SU-DHL-6 (cell line): ENCODE data around the gene RSPRY1.
A peak's percentile ranks its signal among the peaks of the same experiment; 100 is the strongest.

Experiments used
- H2AFZ ChIP-seq: fragments of 200-600 bp; sonication (generic); 2 replicates; pipeline ENCODE4 v1.6.1; 2014; ENCODE audit warnings: low read depth, mild to moderate bottlenecking, moderate library complexity, mixed read lengths, antibody characterized with exemption, low read length; ENCODE audit not compliant: severe bottlenecking
- H3F3A ChIP-seq: fragments of 200-600 bp; shearing (Covaris generic); 2 replicates; pipeline ENCODE4 v1.6.0; 2016; ENCODE audit warnings: antibody characterized with exemption, mild to moderate bottlenecking; ENCODE audit not compliant: insufficient read depth
- H3K27ac ChIP-seq: fragments of 200-600 bp; sonication (generic); 2 replicates; pipeline ENCODE4 v1.5.1; 2016; ENCODE audit warnings: low read depth, mild to moderate bottlenecking, low read length, moderate library complexity, mixed read lengths
- H3K27me3 ChIP-seq: fragments of 200-600 bp; sonication (generic), shearing (Covaris generic); 2 replicates; pipeline ENCODE4 v1.6.0; 2014; ENCODE audit warnings: mild to moderate bottlenecking, low read length
- H3K36me3 ChIP-seq: fragments of 200-600 bp; sonication (generic); 2 replicates; pipeline ENCODE4 v1.6.1; 2014; ENCODE audit warnings: mild to moderate bottlenecking, low read length, mixed read lengths
- H3K4me2 ChIP-seq: fragments of 300-600, 200-600 bp; shearing (Covaris generic), sonication (generic); 2 replicates; pipeline ENCODE4 v1.6.0; 2014; ENCODE audit warnings: low read length, low read depth, mild to moderate bottlenecking; ENCODE audit not compliant: poor library complexity, severe bottlenecking
- H3K4me3 ChIP-seq: fragments of 200-600 bp; sonication (generic); 2 replicates; pipeline ENCODE4 v1.5.1; 2014; ENCODE audit warnings: antibody characterized with exemption, low read length, mild to moderate bottlenecking, mixed read lengths; ENCODE audit not compliant: insufficient read depth, poor library complexity, severe bottlenecking
- H3K79me2 ChIP-seq: fragments of 200-600 bp; sonication (generic); 2 replicates; pipeline ENCODE4 v1.6.1; 2014; ENCODE audit warnings: mild to moderate bottlenecking, low read length, moderate library complexity; ENCODE audit not compliant: insufficient read depth
- H3K9ac ChIP-seq: fragments of 200-600 bp; sonication (generic); 2 replicates; pipeline ENCODE4 v1.7.0; 2014; ENCODE audit warnings: mild to moderate bottlenecking, low read length
- H3K9me2 ChIP-seq: fragments of 200-600 bp; sonication (generic); replicated peaks from 2 replicates; pipeline ENCODE4 v1.6.1; 2014; ENCODE audit warnings: low read length; ENCODE audit not compliant: insufficient read depth
- H3K9me3 ChIP-seq: fragments of 200-600 bp; sonication (generic); 2 replicates; pipeline ENCODE4 v1.6.1; 2014; ENCODE audit warnings: low read length, mixed read lengths; ENCODE audit not compliant: insufficient read depth
- H4K20me1 ChIP-seq: fragments of 200-600 bp; sonication (generic); 2 replicates; pipeline ENCODE4 v1.6.1; 2014; ENCODE audit warnings: low read depth, mild to moderate bottlenecking, antibody characterized with exemption, low read length, moderate library complexity, mixed read lengths
- EZH2phosphoT487 ChIP-seq: fragments of 200-600 bp; sonication (generic), shearing (Covaris generic); conservative IDR thresholded peaks from 2 replicates; pipeline ENCODE4 v1.6.1; 2018; ENCODE audit warnings: mild to moderate bottlenecking, antibody characterized with exemption, low read length, moderate library complexity, mixed read lengths
- TF ChIP-seq, protein P1 (sequence below): fragments of 200-600 bp; sonication (generic); IDR thresholded peaks from one replicate; pipeline ENCODE4 v1.5.1; 2017; ENCODE audit warnings: antibody characterized with exemption, mild to moderate bottlenecking, low read length, moderate library complexity; ENCODE audit not compliant: insufficient read depth, poor library complexity, severe bottlenecking

Gene RSPRY1

DNA sequence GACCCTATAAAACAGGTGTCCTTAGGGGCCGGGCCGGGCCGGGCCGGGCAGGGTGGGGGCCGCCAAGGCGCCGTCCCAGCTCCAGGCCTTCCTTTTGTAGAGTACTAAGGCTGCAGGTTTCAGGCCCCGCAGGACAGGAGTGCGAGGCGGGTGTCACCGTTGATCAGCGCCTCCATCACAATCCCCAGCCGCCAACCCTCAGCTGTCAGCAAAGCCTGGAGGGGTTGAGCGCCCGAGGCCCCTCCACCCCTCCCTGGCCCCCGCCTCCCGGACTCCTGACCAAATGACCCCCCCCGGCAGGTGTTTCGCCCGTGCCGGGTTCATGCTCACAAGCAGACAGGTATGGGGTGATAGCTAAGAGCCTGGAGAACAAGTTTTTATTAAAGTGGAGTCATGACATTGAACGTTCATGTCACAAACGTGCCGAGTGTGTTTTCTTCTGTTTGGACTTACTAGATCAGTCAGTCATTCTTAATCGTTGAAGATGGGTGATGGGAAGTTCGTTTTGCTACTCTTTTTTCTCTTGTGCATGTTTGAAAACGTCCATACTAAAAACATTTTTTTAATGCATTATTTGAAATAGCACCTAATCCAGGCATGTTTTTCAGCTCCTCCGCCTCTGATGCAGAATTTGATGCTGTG is 59.5 kb downstream of the RSPRY1 start:
- peak overlapping the region; percentile 76 for H3K4me3 ChIP-seq
- peak overlapping the region; percentile 91 for H2AFZ ChIP-seq
- H3K27me3 ChIP-seq = no peaks in the 10 kb centered on the region
- no peaks in the 10 kb centered on the region for H3K9me3 ChIP-seq
- no peaks in the 10 kb centered on the region for H3K79me2 ChIP-seq
- no peak overlapping the region for H3K27ac ChIP-seq
- peak overlapping the region; percentile 56 for H3K4me2 ChIP-seq
- peaks cover 5% of the 10 kb centered on the region; the same call in 1 of the 2 replicates for H3F3A ChIP-seq
- H4K20me1 ChIP-seq = no peaks in the 10 kb centered on the region
- TF ChIP-seq, protein P1, sequence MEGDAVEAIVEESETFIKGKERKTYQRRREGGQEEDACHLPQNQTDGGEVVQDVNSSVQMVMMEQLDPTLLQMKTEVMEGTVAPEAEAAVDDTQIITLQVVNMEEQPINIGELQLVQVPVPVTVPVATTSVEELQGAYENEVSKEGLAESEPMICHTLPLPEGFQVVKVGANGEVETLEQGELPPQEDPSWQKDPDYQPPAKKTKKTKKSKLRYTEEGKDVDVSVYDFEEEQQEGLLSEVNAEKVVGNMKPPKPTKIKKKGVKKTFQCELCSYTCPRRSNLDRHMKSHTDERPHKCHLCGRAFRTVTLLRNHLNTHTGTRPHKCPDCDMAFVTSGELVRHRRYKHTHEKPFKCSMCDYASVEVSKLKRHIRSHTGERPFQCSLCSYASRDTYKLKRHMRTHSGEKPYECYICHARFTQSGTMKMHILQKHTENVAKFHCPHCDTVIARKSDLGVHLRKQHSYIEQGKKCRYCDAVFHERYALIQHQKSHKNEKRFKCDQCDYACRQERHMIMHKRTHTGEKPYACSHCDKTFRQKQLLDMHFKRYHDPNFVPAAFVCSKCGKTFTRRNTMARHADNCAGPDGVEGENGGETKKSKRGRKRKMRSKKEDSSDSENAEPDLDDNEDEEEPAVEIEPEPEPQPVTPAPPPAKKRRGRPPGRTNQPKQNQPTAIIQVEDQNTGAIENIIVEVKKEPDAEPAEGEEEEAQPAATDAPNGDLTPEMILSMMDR = no peak
- TF ChIP-seq EZH2phosphoT487 = no peak
- no peaks in the 10 kb centered on the region for H3K9me2 ChIP-seq
- peak overlapping the region; percentile 66 for H3K9ac ChIP-seq
- H3K36me3 ChIP-seq = no peaks in the 10 kb centered on the region

DNA sequence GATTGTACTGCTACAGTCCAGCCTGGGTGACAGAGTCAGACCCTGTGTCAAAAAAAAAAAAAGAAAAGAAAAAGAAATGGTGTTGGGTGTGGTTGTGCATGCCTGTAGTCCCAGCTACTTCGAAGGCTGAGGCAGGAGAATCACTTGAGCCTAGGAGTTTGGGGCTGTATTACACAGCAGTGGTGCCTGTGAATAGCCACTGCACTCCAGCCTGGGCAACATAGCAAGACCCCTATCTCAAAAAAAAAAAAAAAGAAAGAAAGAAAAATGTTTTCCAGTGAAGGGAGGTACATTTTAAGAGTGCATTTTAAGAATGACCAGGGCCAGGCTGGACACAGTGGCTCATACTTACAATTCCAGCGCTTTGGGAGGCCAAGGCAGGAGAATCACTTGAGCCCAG is 65.2 kb downstream of the RSPRY1 start:
- Histone ChIP-seq H3K4me3 (no peak overlapping the region), H3K4me2 (no peak overlapping the region), H3K9me2 (no peaks in the 10 kb centered on the region), H2AFZ (no peak overlapping the region), H3K79me2 (no peaks in the 10 kb centered on the region), H3K27ac (no peak overlapping the region), H3K9ac (no peak overlapping the region), H3K27me3 (no peaks in the 10 kb centered on the region), H3K9me3 (peaks cover 10% of the 10 kb centered on the region; the same call in 1 of the 2 replicates), H4K20me1 (no peaks in the 10 kb centered on the region), H3F3A (no peaks in the 10 kb centered on the region), H3K36me3 (peaks cover 15% of the 10 kb centered on the region)
- no peak for TF ChIP-seq EZH2phosphoT487
- TF ChIP-seq, protein P1 = no peak

DNA sequence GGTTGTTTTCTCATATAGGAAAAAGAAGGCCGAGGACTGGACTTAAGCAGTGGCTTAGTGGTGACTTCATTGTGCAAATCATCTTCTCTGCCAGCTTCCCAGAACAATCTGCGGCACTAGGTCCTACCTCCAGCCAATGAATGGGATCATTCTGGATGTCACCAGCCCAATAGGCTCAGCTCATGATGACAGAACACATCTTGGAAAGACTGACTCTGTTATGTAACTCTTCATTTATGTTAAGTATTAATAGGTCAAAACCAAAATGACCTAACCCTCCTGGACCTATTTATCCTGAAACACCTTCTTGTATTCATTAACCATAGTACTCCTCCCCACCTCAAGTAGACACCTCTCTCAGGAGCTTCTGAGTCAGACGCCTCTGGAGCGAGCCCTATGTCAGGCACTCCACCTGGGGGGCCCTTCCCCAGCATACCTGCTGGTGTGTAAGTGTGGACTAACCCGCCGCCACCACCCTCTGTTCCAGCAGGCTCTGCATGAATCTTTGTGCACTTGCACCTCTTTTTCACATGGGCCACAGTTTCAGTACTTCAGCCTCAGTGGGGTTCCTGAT is 66.1 kb downstream of the RSPRY1 start:
- peaks cover 15% of the 10 kb centered on the region for H3K36me3 ChIP-seq
- no peaks in the 10 kb centered on the region for H3K79me2 ChIP-seq

More for the DNA sequence above, 66.1 kb downstream of the RSPRY1 start:
- no peaks in the 10 kb centered on the region for H3K27me3 ChIP-seq
- no peaks in the 10 kb centered on the region for H3F3A ChIP-seq
- H4K20me1 ChIP-seq = no peaks in the 10 kb centered on the region
- peaks cover 10% of the 10 kb centered on the region; the same call in 1 of the 2 replicates for H3K9me3 ChIP-seq
- TF ChIP-seq EZH2phosphoT487 = no peak
- TF ChIP-seq, protein P1 = no peak
- H3K27ac ChIP-seq = no peak overlapping the region
- H3K4me2 ChIP-seq = no peak overlapping the region
- H3K4me3 ChIP-seq = no peak overlapping the region
- H2AFZ ChIP-seq = no peak overlapping the region
- no peaks in the 10 kb centered on the region for H3K9me2 ChIP-seq
- H3K9ac ChIP-seq = no peak overlapping the region
